Limb (tissue), 2 donors: ENCODE measurements around the gene SLC25A48.

Source experiments
- DNase-seq, 2 donors: peaks; one replicate each; pipeline ENCODE4 v3.0.0-alpha.2; 2016; ENCODE audit errors: extremely low spot score in 2 of 2

SLC25A48 gene

DNA sequence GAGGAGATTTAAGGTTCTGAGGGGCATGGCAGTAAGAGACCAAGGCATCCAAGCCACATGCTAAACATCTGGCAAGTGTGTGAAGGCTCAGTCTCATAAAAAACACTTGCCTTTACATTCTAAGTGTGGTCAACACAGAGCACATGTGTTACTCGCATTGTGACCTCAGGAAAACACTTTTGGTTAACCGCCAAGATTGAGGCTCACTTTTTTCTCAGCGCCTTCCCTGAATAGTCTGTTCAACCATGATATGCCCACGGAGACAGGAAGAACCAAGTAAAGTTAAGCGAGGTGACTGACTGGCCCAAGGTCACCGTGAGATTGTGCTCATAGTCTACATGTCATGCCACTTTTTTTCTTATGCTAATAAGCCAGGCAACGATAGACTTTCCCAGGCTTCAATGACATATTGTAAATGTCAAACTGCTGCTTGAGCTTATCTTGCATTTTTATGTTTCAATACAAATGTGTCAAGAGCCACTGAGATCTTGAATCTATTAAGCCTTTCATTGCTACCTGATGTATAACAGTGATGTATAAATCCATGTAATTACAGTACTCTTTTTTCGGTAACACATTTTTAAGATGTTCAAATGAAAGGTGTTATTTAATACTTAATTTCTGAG, 82.3 kb downstream of the SLC25A48 start:
- DNase-seq, result no peak

- no peak for DNase-seq
Observed at GRCh38 chr5:135920199-135920598, 85.7 kb downstream of the SLC25A48 start.

DNA sequence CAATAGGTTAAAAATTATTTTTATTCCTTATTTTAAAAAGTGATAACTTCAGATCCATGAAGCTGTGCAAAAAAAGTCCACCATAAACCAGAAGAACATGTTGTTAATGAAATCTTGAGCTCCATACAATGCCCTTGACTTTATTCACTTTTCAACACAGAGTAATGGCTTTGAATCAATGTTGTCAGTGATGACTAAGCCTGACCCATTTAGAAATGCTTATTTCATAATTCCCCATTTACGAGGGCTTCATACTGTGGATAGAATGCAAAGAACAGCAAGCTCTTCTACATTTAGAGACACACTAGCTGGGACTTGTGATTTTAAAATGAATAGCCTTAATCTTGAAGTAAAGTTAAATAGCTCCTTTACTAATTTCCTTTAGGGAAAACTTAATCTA, 86.9 kb downstream of the SLC25A48 start:
- no peak for DNase-seq

DNA sequence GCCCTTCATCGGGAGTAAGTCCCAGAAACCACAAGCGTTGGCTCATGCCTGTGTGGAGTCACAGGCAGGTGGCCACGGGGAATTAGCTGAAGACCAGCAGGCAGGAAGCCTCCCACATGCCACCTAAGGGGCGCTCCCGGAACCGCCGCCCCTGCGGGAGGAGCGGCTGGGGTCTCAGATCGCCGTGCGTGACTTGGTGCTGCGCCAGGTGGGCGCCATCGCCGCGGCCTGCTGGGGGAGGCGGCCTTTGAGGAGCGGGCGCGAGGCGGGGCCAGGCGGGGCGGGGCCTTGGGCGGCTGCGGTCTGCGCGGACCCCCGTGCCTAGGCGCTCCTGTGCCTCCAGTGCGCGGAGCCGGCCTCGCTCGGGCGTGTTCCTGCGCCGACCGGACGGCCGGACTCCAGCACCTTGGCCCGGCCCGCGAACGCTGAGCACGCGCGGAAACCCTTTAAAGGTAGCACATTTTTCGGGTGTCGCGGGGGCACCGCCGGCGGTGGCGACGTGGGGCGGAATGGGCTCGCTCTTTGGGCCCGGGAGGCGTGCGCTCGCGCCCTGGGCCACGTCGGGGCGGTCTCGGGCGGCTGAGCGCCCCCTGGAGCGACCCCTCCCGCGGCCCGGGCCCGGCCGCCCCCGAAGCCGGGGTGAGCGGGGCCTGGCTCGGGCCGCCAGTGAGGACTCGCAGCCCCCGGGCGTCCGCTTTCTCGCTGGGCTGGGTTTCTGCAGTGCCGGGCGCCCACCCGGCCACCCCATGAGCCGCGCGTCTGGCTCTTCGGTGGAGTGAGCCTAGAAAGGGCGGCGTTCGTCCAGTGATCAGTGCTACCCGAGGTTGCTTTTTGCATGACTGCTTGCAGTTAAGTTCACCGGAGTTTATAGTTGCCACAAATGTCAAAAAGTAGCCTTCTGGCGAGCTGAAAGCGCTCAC, 95.8 kb downstream of the SLC25A48 start:
- peak in 1 of 2 donors; percentile 70 for DNase-seq

GRCh38 chr5:135930949-135931295, 96.5 kb downstream of the SLC25A48 start:
- DNase-seq, result peak in 1 of 2 donors; percentile 33

GRCh38 chr5:135934939-135935338, 100.5 kb downstream of the SLC25A48 start:
- DNase-seq, result peak in 1 of 2 donors; percentile 21

DNA sequence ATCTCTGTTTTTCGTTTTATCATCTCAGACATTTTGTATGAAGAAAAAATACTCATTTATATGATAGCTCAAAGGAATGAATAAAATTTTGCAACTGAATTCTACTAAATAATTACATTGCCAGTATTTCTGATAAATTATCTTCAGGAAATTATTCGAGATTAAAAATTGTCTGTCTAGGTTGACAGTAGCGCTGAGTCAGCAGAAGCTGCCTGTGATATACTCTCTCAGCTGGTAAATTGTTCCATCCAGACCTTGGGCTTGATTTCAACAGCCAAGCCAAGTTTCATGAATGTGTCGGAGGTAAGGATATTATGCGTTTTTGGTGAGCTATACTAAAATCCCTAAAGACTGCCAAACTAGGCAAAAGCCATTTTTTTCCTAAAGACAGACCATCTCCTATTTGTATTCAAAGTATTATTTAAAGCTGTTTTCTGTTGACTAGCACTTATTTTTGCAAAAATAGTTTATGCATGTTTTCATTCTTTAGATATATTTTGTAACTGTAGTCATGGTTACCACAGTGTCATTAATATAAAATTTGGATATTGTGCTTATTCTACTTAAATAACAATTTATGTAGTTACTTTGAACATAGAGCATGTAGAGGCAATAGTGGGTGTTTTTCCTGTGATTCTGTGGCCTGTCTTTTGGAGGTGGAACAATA, 102.9 kb downstream of the SLC25A48 start:
- DNase-seq, result no peak
